A549 (cell line): ENCODE results near the gene MAGI2. TPM values are rescaled to one million over a fixed set of nuclear protein-coding genes. Genes with fewer than 3 reads are reported as not detected.

Experiments
- ATAC-seq, 2 experiments: fragments of 200-7000 bp in 1 of 2; fragments of >200 bp in 1 of 2; cut with Nextera tagmentation in 1 of 2; cut with Tn5 transposase in 1 of 2; 3 replicates each; pipeline versions ENCODE4 v1.8.0 to v1.9.1; 2018 to 2020; ENCODE audit warnings: mild to moderate bottlenecking in 1 of 2, moderate library complexity in 1 of 2
- CTCF ChIA-PET: fragments of 300-600 bp; sonication (Branson Sonifier 250); formaldehyde crosslinking; extraction: SDS; loops from one replicate; lab custom pipeline; 2021; ENCODE audit warnings: antibody characterized with exemption, inconsistent platforms; lab: Yijun Ruan, JAX
- POLR2A ChIA-PET: fragments of 350-600 bp; formaldehyde crosslinking; extraction: SDS; loops from one replicate; lab custom pipeline; 2021; ENCODE audit warnings: antibody characterized with exemption, inconsistent platforms; lab: Yijun Ruan, JAX
- DNase-seq, 2 experiments: peaks; one replicate each; pipeline versions ENCODE4 v3.0.0 to v3.0.0-alpha.2; 2011 to 2016; ENCODE audit warnings: low read depth in 1 of 2, low spot score in 1 of 2
- FAIRE-seq: peaks from 2 replicates; lab custom pipeline; 2011; peaks lifted over from hg19 to GRCh38; lab: Jason Lieb, UNC
- H3K27ac ChIP-seq, 2 experiments: fragments of >200 bp; sonication (Bioruptor Twin); formaldehyde crosslinking; 3 replicates each; pipeline ENCODE4 v1.5.1; 2016 to 2017
- H3K4me1 ChIP-seq: fragments of >200 bp; sonication (Bioruptor Twin); formaldehyde crosslinking; 3 replicates; pipeline ENCODE4 v1.6.1; 2016
- H3K4me2 ChIP-seq: fragments of >200 bp; sonication (Bioruptor Twin); formaldehyde crosslinking; 3 replicates; pipeline ENCODE4 v1.6.1; 2016
- H3K4me3 ChIP-seq: fragments of >200 bp; sonication (Bioruptor Twin); formaldehyde crosslinking; 3 replicates; pipeline ENCODE4 v1.5.1; 2016
- H3K9me3 ChIP-seq: fragments of >200 bp; sonication (Bioruptor Twin); formaldehyde crosslinking; 3 replicates; pipeline ENCODE4 v1.6.1; 2016
- CHD2 ChIP-seq: fragments of 150-350 bp; IDR thresholded peaks from 2 replicates; pipeline ENCODE4 v1.6.1; 2014; ENCODE audit warnings: low read length; ENCODE audit not compliant: partially characterized antibody
- CHD4 ChIP-seq: fragments of 200-600 bp; sonication (generic); IDR thresholded peaks from 2 replicates; pipeline ENCODE4 v1.6.1; 2016; ENCODE audit warnings: antibody characterized with exemption, mild to moderate bottlenecking, borderline replicate concordance
- EHMT2 ChIP-seq: fragments of 200-600 bp; sonication (generic); IDR thresholded peaks from 2 replicates; pipeline ENCODE4 v1.6.1; 2016; ENCODE audit warnings: antibody characterized with exemption, low read depth, mild to moderate bottlenecking, moderate library complexity
- EP300 ChIP-seq, 2 experiments: fragments of >200 bp; sonication (Bioruptor Twin); formaldehyde crosslinking; IDR thresholded peaks; 2 replicates in 1 of 2; 3 replicates in 1 of 2; pipeline ENCODE4 v1.6.1; 2016 to 2017
- ESRRA ChIP-seq: fragments of 150-350 bp; IDR thresholded peaks from 2 replicates; pipeline ENCODE4 v1.6.1; 2014; ENCODE audit warnings: mild to moderate bottlenecking, low read length, borderline replicate concordance
- FOSB ChIP-seq: fragments of 250-450 bp; sonication (Bioruptor Pico); IDR thresholded peaks from 2 replicates; pipeline ENCODE4 v1.5.0; 2020; ENCODE audit warnings: mild to moderate bottlenecking, moderate library complexity
- HOXB13 ChIP-seq: fragments of 250-450 bp; sonication (Bioruptor Pico); IDR thresholded peaks from 2 replicates; pipeline ENCODE4 v1.5.0; 2020; ENCODE audit warnings: low read depth, mild to moderate bottlenecking, moderate library complexity
- JUN ChIP-seq, 2 experiments: fragments of >200 bp; sonication (Bioruptor Twin); formaldehyde crosslinking; IDR thresholded peaks; 2 replicates in 1 of 2; 3 replicates in 1 of 2; pipeline ENCODE4 v1.6.1; 2016 to 2017
- JUNB ChIP-seq: fragments of >200 bp; sonication (Bioruptor Twin); formaldehyde crosslinking; IDR thresholded peaks from 2 replicates; pipeline ENCODE4 v1.6.1; 2016
- KDM1A ChIP-seq: fragments of 200-600 bp; sonication (generic); IDR thresholded peaks from 2 replicates; pipeline ENCODE4 v1.6.1; 2016; ENCODE audit warnings: low read depth, mild to moderate bottlenecking
- KDM5A ChIP-seq: fragments of 200-600 bp; sonication (generic); IDR thresholded peaks from 2 replicates; pipeline ENCODE4 v1.6.1; 2016; ENCODE audit warnings: antibody characterized with exemption, mild to moderate bottlenecking
- MYC ChIP-seq: IDR thresholded peaks from 2 replicates; pipeline ENCODE4 v1.6.1; 2012; ENCODE audit warnings: mild to moderate bottlenecking, inconsistent platforms, low read length, improper control_type of control experiment, borderline replicate concordance
- POLR2AphosphoS2 ChIP-seq: conservative IDR thresholded peaks from 2 replicates; pipeline ENCODE4 v1.6.1; 2012; ENCODE audit warnings: low read length, improper control_type of control experiment, inconsistent platforms
- RAD21 ChIP-seq, 2 experiments: fragments of >200 bp in 1 of 2; sonication (Bioruptor Twin) in 1 of 2; formaldehyde crosslinking in 1 of 2; IDR thresholded peaks in 1 of 2; conservative IDR thresholded peaks in 1 of 2; 2 replicates in 1 of 2; 3 replicates in 1 of 2; pipeline ENCODE4 v1.6.1; 2012 to 2018; ENCODE audit warnings: inconsistent platforms in 1 of 2
- RCOR1 ChIP-seq: fragments of 150-350 bp; IDR thresholded peaks from 2 replicates; pipeline ENCODE4 v1.6.1; 2014; ENCODE audit warnings: antibody characterized with exemption, low read length, low read depth
- SMC3 ChIP-seq: fragments of >200 bp; sonication (Bioruptor Twin); formaldehyde crosslinking; IDR thresholded peaks from 3 replicates; pipeline ENCODE4 v1.6.1; 2018; ENCODE audit warnings: inconsistent platforms
- ZSCAN20 ChIP-seq: fragments of 250-450 bp; sonication (Bioruptor Pico); IDR thresholded peaks from 2 replicates; pipeline ENCODE4 v1.8.0; 2022; ENCODE audit warnings: mild to moderate bottlenecking, moderate library complexity
- WGBS: methylation state at CpG from one replicate; pipeline ENCODE4 v1.1.6; 2017; ENCODE audit errors: missing lambda C conversion rate; 5-methylcytosine and 5-hydroxymethylcytosine counted together
- polyA plus RNA-seq, 4 experiments: library from polyadenylated mRNA; depleted of rRNA in 3 of 4; stranded (reverse); fragments of >200 nt; fragmentation: RNase III in 1 of 4; extraction: RNeasy Plus Mini Kit Qiagen cat#74134 plus additional on column Dnase treatment in 1 of 4; gene quantifications; 2 replicates in 3 of 4; 3 replicates in 1 of 4; pipeline ENCODE4 v1.2.3, GENCODE V29; 2011 to 2017
- TF ChIP-seq, protein P1 (sequence below): fragments of 250-450 bp; sonication (Bioruptor Pico); IDR thresholded peaks from 2 replicates; pipeline ENCODE4 v1.5.0; 2021; ENCODE audit warnings: mild to moderate bottlenecking, moderate library complexity, borderline replicate concordance
- TF ChIP-seq, protein P2 (sequence below): fragments of 250-450 bp; sonication (Bioruptor Pico); IDR thresholded peaks from 2 replicates; pipeline ENCODE4 v1.5.0; 2020; ENCODE audit warnings: low read depth, mild to moderate bottlenecking, moderate library complexity
- TF ChIP-seq, protein P3 (sequence below): fragments of 150-350 bp; IDR thresholded peaks from 2 replicates; pipeline ENCODE4 v1.6.1; 2014; ENCODE audit warnings: low read depth, mild to moderate bottlenecking, low read length
- TF ChIP-seq, protein P4 (sequence below): IDR thresholded peaks from 2 replicates; pipeline ENCODE4 v1.6.1; 2012
- TF ChIP-seq, protein P5 (sequence below): fragments of >200 bp; sonication (Bioruptor Twin); formaldehyde crosslinking; IDR thresholded peaks from 3 replicates; pipeline ENCODE4 v1.5.1; 2016

The MAGI2 gene
- polyA plus RNA-seq, 2 of the 4 experiments (the other 2 are of a cell fraction) = 0.48 to 0.81 TPM

DNA sequence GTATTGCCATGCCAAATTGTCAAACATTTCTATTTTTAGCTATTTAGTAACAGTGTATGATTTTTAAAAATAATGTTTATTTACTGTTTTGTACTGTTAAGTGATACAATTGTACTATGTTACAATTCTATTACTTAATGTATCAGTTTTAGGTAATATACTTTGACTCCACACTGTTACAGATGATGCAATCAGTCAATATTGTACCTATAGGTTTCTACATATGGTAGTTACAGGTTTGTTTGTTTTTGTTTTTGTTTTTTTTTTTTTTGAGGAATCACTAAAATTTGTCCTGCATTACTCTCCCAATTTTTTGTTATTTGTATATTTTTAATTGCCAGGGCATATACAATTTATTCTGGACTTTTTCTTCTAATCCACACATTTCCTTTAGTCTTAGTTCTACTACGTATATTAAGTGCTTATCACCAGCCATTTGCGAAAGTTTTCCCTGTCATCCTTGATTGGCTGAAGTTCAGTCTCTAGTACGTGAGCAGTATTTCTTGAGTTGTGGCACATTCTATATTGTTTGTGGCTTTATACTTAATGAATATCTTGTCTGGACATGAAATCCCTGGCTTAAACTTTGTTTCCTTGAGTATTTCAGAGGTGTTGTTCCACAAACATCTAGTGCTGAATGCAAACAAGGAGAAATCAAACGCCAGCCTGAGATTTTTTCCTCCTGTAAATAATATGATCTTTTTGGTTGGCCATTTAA, 114.1 kb downstream of the MAGI2 start:
- FAIRE-seq (no peak), ATAC-seq (no peak), DNase-seq (no peak)
- TF ChIP-seq FOSB (no peak), POLR2AphosphoS2 (no peak), KDM1A (no peak), RAD21 (conservative IDR thresholded peaks at IDR 0.05 in 1 of 2, IDR thresholded peaks at IDR 0.05 in 1 of 2) (no peak), KDM5A (no peak), CHD2 (no peak), HOXB13 (CRISPR knock-in tag) (no peak), RCOR1 (no peak), CHD4 (no peak), ZSCAN20 (no peak), SMC3 (no peak), ESRRA (no peak), JUN (IDR thresholded peaks at IDR 0.05) (no peak), EP300 (IDR thresholded peaks at IDR 0.05) (no peak)
- TF ChIP-seq, protein P1, sequence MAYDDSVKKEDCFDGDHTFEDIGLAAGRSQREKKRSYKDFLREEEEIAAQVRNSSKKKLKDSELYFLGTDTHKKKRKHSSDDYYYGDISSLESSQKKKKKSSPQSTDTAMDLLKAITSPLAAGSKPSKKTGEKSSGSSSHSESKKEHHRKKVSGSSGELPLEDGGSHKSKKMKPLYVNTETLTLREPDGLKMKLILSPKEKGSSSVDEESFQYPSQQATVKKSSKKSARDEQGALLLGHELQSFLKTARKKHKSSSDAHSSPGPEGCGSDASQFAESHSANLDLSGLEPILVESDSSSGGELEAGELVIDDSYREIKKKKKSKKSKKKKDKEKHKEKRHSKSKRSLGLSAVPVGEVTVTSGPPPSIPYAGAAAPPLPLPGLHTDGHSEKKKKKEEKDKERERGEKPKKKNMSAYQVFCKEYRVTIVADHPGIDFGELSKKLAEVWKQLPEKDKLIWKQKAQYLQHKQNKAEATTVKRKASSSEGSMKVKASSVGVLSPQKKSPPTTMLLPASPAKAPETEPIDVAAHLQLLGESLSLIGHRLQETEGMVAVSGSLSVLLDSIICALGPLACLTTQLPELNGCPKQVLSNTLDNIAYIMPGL (CRISPR knock-in tag) = no peak
- TF ChIP-seq, protein P2, sequence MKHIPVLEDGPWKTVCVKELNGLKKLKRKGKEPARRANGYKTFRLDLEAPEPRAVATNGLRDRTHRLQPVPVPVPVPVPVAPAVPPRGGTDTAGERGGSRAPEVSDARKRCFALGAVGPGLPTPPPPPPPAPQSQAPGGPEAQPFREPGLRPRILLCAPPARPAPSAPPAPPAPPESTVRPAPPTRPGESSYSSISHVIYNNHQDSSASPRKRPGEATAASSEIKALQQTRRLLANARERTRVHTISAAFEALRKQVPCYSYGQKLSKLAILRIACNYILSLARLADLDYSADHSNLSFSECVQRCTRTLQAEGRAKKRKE (CRISPR knock-in tag) = no peak
- TF ChIP-seq, protein P3, sequence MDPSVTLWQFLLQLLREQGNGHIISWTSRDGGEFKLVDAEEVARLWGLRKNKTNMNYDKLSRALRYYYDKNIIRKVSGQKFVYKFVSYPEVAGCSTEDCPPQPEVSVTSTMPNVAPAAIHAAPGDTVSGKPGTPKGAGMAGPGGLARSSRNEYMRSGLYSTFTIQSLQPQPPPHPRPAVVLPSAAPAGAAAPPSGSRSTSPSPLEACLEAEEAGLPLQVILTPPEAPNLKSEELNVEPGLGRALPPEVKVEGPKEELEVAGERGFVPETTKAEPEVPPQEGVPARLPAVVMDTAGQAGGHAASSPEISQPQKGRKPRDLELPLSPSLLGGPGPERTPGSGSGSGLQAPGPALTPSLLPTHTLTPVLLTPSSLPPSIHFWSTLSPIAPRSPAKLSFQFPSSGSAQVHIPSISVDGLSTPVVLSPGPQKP = no peak
- TF ChIP-seq, protein P4, sequence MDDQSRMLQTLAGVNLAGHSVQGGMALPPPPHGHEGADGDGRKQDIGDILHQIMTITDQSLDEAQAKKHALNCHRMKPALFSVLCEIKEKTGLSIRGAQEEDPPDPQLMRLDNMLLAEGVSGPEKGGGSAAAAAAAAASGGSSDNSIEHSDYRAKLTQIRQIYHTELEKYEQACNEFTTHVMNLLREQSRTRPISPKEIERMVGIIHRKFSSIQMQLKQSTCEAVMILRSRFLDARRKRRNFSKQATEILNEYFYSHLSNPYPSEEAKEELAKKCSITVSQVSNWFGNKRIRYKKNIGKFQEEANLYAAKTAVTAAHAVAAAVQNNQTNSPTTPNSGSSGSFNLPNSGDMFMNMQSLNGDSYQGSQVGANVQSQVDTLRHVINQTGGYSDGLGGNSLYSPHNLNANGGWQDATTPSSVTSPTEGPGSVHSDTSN = no peak
- Histone ChIP-seq H3K9me3 (no peaks in the 10 kb centered on the region), H3K27ac (no peak overlapping the region), H3K4me1 (no peaks in the 10 kb centered on the region), H3K4me2 (no peak overlapping the region), H3K4me3 (no peak overlapping the region)
- CTCF ChIA-PET = no interaction called here
- 88% methylated on average over 4 of the region's 4 CpGs for WGBS
- POLR2A ChIA-PET = no interaction called here

DNA sequence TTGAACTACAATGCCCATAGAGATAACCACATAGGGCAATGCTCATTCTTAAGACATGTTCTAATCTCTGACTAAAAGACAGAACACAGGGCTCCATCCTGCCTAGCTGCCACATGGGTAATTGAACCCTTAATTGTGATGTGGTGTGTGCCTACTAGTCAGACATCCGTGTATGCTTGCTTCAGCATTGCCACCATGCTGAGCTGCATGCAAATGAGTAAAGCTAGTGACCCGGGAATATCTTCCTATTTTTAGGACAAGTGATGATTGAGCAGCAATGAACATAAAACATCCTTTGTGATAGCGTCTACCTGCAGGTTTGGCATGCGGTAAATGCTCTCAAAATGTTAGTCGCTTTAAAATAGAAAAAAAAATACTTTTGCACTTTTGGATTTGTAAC, 115.8 kb downstream of the MAGI2 start:
- ATAC-seq (no peak), DNase-seq (no peak), FAIRE-seq (no peak)
- H3K4me1 ChIP-seq = no peaks in the 10 kb centered on the region
- POLR2A ChIA-PET = no interaction called here
- no peaks in the 10 kb centered on the region for H3K9me3 ChIP-seq
- CTCF ChIA-PET = interaction anchor here (0.8 to 1.5 kb wide), 2 partner anchors 14 to 40 kb away, joined by 3 to 4 read pairs; no protein-coding TSS in a partner anchor
- WGBS = 68% methylated on average over 5 of the region's 5 CpGs
- H3K27ac ChIP-seq = no peak overlapping the region
- TF ChIP-seq FOSB = no peak
- TF ChIP-seq, protein P5, sequence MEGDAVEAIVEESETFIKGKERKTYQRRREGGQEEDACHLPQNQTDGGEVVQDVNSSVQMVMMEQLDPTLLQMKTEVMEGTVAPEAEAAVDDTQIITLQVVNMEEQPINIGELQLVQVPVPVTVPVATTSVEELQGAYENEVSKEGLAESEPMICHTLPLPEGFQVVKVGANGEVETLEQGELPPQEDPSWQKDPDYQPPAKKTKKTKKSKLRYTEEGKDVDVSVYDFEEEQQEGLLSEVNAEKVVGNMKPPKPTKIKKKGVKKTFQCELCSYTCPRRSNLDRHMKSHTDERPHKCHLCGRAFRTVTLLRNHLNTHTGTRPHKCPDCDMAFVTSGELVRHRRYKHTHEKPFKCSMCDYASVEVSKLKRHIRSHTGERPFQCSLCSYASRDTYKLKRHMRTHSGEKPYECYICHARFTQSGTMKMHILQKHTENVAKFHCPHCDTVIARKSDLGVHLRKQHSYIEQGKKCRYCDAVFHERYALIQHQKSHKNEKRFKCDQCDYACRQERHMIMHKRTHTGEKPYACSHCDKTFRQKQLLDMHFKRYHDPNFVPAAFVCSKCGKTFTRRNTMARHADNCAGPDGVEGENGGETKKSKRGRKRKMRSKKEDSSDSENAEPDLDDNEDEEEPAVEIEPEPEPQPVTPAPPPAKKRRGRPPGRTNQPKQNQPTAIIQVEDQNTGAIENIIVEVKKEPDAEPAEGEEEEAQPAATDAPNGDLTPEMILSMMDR = no peak
- TF ChIP-seq JUNB = no peak
- TF ChIP-seq KDM5A = no peak
- TF ChIP-seq EHMT2 = no peak
- TF ChIP-seq ZSCAN20 = no peak
- TF ChIP-seq POLR2AphosphoS2 = no peak
- no peak for TF ChIP-seq MYC
- no peak overlapping the region for H3K4me2 ChIP-seq
- no peak overlapping the region for H3K4me3 ChIP-seq
